B cell (primary cell): ENCODE results near the gene SYNDIG1L.

Experiments
- EZH2 ChIP-seq: IDR thresholded peaks from 2 replicates; pipeline ENCODE4 v1.6.1; 2012; ENCODE audit warnings: borderline replicate concordance, low read depth, mild to moderate bottlenecking, moderate library complexity, low read length; ENCODE audit not compliant: insufficient read depth, poor library complexity, severe bottlenecking
- TF ChIP-seq, protein P1 (sequence below): fragments of 200-600 bp; IDR thresholded peaks from one replicate; pipeline ENCODE4 v1.8.0; 2022; ENCODE audit warnings: antibody characterized with exemption, mild to moderate bottlenecking

DNA sequence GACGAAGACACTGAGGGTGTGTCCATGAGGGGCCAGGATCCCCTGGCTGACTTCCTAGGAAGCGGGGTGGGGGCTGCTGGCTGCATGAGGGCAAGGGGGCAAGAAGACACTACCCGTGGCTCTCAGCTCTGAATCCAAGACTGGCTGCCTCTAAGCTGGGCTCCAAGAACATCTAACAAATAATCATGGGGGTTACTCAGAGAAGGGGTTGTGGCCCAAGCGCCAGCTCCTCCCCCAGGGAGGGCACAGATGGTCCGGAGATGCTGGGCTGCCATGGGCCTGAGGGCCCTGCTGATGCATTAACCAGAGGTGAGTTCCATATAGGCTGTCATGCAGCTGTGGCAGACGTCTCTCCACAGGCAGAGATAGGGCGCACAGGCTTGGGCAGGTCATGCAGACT lies 14.3 kb downstream of the SYNDIG1L start:
- TF ChIP-seq EZH2, result no peak
- TF ChIP-seq, protein P1, sequence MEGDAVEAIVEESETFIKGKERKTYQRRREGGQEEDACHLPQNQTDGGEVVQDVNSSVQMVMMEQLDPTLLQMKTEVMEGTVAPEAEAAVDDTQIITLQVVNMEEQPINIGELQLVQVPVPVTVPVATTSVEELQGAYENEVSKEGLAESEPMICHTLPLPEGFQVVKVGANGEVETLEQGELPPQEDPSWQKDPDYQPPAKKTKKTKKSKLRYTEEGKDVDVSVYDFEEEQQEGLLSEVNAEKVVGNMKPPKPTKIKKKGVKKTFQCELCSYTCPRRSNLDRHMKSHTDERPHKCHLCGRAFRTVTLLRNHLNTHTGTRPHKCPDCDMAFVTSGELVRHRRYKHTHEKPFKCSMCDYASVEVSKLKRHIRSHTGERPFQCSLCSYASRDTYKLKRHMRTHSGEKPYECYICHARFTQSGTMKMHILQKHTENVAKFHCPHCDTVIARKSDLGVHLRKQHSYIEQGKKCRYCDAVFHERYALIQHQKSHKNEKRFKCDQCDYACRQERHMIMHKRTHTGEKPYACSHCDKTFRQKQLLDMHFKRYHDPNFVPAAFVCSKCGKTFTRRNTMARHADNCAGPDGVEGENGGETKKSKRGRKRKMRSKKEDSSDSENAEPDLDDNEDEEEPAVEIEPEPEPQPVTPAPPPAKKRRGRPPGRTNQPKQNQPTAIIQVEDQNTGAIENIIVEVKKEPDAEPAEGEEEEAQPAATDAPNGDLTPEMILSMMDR, result no peak
